ENCODE results near the gene CLCA2.
"Not testable (repeated sequence)": the region's sequence is repeated elsewhere in the genome, so short reads cannot be mapped to it uniquely, and the experiment has no call there.

Gene CLCA2

DNA sequence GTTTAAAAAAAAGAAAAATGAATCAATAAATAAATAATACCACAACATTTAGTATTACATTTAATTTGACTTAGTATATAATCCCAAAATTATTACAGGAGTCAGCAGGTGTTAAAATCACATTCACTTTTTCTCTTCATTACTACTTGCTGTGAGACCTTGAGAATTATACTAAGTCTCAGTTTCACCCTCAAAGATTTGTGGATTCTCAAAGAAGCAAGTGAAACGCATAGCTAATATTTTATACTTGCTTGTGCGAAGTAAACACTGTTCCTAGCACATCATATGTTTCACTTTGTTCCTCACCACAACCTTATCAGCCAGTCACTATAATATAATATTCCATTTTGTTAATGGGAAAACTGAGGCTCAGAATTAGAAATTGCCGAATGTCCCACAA lies 48.8 kb downstream of the CLCA2 start:
- in situ Hi-C loops (cut with MboI; ENCODE audit: low sequenced_read_pairs): no loop called here

DNA sequence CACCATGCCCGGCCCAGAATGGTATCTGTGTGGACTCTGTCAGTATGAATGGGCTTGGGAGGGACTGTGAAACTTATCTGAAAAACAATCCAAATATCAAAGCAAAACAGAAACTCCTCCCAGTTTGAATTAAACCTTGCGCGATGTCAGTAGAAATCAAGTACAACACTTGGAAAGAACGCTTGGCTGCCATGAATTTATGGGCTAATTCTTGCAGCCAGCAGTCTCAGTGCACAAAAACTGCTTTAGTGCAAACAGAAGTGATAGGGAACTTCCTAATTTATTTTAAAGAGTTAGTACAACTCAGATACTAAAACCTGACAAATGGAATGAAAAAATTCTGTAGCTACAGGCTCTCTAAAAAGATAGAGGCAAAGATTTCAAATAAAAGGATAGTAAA lies 53.3 kb downstream of the CLCA2 start:
- in situ Hi-C loops (cut with MboI; ENCODE audit: low sequenced_read_pairs): no loop called here

- in situ Hi-C loops (cut with MboI; ENCODE audit: low sequenced_read_pairs): no loop called here
These were observed 53.7 kb downstream of the CLCA2 start for GRCh38 chr1:86477682-86478081.

DNA sequence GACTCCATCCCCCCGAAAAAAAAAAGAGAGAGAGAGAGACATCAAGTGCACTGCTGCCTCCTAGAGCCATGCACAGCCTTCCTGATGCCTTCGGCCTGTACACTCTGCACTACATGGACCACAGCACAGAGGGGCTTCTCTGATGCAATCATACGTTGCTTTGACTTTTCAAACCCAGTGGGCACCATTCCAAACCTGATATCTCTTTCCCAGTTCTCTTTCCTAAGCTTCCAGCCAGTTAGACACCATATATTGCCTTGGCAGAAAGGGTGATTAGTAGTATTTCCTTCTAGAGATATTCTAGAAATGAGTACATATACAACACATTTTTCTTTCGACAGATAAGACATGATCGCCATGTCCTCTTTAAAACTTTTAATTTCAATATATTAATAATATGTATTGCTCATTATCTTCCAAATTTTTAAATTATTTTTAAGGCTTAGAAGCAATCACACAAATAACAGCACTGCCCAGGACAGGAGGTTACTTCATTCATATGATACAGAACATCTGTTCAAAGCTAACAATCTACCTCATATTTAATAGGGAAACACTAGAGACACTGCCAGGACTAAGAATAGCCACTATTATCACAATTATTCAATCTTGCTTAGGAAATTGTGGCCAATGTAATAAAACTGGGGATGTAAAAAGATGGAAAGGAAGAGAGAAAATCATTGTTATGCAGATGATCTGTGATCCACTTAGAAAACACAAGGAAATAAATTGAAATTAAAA lies 54.6 kb downstream of the CLCA2 start:
- in situ Hi-C loops (cut with MboI; ENCODE audit: low sequenced_read_pairs): no loop called here

DNA sequence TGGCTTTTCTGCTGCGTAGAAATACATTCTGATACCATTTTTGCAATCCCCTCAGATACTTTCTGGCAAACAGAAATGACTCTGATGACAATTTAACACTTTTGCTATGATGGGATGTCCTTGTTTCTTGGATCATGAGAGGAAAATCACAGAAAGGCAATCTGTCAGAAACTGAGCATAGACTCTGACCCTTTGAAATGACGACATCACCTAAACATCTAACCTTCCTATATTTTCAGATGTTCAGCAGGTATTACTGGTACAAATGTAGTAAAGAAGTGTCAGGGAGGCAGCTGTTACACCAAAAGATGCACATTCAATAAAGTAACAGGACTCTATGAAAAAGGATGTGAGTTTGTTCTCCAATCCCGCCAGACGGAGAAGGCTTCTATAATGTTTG lies 58.0 kb downstream of the CLCA2 start:
- in situ Hi-C loops (cut with MboI; ENCODE audit: low sequenced_read_pairs): no loop called here

- in situ Hi-C loops (cut with MboI; ENCODE audit: low sequenced_read_pairs): no loop called here
These were observed 63.3 kb downstream of the CLCA2 start for GRCh38 chr1:86487131-86487810.

GRCh38 chr1:86487811-86488141 lies 63.8 kb downstream of the CLCA2 start:
- in situ Hi-C loops (cut with MboI; ENCODE audit: low sequenced_read_pairs): no loop called here

DNA sequence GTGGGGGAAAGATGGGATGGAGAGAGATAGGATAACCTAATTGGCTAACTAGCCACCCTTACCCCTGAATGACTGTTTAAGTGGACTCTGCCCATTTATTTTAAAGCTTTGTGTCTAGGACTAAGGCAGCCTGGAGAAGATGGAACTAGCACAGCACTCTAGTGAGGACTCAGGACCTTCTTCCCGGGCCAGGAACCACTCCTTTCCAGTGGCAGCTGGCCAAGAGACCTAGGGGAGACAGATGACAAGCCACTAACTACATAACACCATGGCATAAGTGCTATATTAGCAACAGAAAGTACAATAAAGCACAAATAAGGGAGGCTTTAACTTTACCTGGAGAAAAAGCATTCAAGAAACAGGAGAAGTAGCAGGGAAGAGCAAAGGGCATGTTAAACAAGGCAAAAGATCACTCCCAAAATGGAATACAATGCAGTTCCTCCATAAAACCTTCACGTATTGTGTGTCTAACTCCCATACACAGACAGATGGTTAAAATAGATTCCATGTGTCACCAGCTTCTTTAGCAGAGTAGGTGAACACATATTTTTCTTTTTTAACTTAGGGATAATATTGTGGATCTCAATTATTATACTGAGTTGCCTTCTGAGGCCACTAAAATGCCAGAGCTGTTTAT lies 65.4 kb downstream of the CLCA2 start:
- in situ Hi-C loops (cut with MboI; ENCODE audit: low sequenced_read_pairs): no loop called here

DNA sequence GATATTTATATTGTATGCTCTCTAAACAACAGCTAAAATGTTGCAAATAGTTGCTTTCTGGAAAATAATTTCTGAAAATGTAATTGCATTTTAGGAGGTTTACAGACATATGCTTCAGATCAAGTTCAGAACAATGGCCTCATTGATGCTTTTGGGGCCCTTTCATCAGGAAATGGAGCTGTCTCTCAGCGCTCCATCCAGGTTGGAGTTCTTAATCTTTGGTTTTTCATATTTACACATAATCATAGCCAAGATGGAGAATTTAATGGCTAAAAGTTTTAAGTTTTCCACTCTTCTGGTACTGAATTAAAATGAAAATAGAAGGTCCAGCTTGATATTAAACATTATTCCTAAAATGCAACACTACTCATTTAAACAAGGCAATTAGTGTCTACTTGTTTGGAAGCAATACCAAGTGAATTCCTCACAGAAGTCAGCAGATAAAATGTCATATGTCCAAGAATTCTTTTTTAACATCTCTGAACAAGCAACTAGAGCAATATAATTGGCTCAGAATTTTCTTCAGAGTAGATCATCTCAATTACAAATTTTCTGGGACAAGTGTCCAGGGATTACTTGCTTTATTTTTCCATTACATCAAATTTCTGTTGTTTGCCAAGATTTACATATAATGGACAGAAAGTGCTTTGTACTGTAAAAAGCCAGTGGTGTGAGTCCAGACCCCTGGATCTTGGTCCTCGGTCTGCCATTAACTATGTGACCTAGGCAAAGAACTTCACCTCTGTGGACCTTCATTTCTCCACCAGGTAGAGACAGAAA lies 67.4 kb downstream of the CLCA2 start:
- in situ Hi-C loops (cut with MboI; ENCODE audit: low sequenced_read_pairs): no loop called here

DNA sequence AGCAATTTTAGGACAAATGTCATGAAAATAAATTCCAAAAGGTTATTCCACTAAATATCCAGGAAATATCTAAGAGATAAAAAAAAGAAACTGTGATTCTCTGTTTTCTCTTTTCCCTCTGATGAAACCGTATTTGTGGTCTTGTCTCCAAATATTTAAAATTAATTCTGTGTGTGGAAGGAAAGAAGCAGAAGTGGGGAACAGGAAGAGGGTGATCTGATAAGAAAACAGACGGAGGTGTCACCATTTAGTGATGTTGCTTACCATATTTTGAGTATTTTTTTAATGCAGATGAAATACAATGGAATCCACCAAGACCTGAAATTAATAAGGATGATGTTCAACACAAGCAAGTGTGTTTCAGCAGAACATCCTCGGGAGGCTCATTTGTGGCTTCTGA lies 74.3 kb downstream of the CLCA2 start:
- in situ Hi-C loops (cut with MboI; ENCODE audit: low sequenced_read_pairs): no loop called here

DNA sequence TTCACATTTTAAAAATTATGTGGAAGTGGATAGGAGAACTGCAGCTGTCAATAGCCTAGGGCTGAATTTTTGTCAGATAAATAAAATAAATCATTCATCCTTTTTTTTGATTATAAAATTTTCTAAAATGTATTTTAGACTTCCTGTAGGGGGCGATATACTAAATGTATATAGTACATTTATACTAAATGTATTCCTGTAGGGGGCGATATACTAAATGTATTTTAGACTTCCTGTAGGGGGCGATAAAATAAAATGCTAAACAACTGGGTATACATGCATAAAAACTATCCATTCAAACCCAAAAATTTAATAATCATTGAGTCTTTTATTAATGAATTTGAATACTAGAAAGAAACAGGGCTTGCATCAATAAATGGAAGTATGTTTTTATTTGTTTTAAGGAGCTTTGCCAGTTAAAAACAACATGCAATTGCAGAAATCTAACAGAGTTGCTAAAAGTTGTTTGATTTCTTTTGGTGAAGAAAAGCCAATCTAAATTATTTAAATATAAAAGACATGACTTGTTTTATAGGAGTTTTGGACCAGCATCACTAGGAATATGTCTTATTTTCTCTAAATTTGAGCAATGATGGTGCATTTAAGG lies 76.1 kb downstream of the CLCA2 start:
- in situ Hi-C loops (cut with MboI; ENCODE audit: low sequenced_read_pairs): no loop called here

DNA sequence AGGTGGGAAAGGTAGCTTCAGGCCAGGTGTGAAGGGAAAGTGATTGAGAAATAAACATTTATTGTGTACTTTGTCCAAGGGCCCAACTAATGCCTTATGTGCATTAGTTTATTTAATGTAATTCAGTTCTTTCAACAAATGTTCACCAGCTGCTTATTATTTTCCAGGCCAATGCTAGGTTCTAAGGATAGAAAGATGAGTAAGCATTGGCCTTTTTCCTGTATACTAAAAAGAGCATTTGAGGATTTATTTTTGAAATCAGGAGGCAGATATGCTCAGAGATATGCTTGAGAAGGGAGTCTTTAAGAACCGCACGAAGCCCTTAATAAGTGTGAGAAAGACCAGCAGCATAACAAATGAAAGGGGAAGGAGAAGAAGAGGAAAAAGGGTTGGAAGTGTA lies 76.7 kb downstream of the CLCA2 start:
- in situ Hi-C loops (cut with MboI; ENCODE audit: low sequenced_read_pairs): no loop called here

GRCh38 chr1:86502125-86502646 lies 78.2 kb downstream of the CLCA2 start:
- in situ Hi-C loops (cut with MboI; ENCODE audit: low sequenced_read_pairs): not testable (repeated sequence)

GRCh38 chr1:86502721-86503405 lies 78.9 kb downstream of the CLCA2 start:
- in situ Hi-C loops (cut with MboI; ENCODE audit: low sequenced_read_pairs): no loop called here

DNA sequence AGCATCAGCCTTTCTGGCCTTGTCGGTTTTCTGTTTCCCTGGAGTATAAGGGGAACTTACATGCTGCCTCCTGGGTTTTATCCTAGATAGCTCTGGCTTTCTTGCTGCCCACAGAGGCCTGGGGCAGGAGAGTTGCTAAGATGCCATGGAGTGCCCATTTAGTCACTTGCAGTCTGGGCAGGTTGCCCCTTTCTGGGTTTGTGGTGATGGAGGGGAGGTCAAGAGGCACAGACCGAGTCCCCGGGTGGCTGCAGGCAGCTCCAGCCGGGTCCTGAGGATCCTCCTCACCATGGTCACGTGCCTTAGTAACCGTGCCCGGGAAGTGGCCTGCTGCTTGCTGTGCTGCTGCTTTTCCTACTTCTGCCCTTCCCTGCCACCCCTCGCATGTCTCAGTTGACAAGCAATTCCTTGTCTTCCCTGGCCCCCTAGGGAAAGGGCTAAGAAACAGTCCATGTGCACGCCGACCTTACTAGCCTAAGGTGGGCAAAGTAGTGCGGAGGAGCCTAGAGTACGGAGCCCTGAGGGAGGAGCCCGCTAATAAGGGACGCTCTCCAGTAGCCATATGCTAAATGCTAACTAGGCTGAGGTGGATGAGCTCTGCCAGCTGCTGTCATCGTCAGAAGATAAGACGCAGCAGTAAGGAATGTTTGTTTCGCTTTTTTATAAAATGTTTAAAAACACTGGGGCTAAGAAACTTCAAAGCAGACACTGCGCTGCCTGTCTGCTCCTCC lies 79.6 kb downstream of the CLCA2 start:
- in situ Hi-C loops (cut with MboI; ENCODE audit: low sequenced_read_pairs): no loop called here

- in situ Hi-C loops (cut with MboI; ENCODE audit: low sequenced_read_pairs): no loop called here
These were observed 80.1 kb downstream of the CLCA2 start for GRCh38 chr1:86504137-86504479.

DNA sequence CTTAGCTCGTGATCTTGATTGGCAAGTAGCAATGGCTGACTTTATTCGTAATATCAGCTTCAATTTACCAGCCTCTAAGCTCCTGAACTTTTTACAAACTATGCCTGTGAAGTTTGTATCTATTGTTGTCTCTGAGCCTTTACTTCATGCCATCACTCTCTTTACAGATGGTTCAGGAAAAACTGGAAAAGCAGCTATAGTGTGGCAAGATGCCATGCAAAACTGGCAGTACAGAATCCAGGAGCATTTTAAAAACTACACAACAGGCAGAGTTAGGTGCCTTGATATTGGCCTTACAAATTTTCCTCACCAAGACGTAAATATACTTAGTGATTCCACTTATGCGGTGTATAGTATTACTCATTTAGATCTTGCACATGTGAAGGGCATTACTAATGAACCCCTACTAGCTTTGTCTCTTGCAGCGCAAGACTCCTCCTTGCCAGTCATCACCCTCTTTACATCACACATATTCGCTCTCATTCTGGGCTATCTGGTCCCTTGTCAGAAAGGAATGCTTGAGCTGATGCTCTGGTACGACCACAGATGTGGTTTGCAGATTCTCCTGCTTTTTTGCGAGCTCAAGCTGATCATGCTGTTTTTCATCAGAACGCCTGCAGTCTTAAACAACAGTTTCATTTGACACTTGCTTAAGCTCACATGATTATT lies 81.1 kb downstream of the CLCA2 start:
- in situ Hi-C loops (cut with MboI; ENCODE audit: low sequenced_read_pairs): no loop called here

GRCh38 chr1:86505564-86505902 lies 81.6 kb downstream of the CLCA2 start:
- in situ Hi-C loops (cut with MboI; ENCODE audit: low sequenced_read_pairs): no loop called here

Data from HL-60/S4 (cell line).